Type B pancreatic cell (in vitro differentiated cells): Measurements from ENCODE around the gene DSCAML1. TPM values are rescaled to one million over a fixed set of nuclear protein-coding genes. Genes with fewer than 3 reads are reported as not detected.

ENCODE experiments used
- DNase-seq: peaks from one replicate; pipeline ENCODE4 v3.0.0; 2021; ENCODE audit warnings: mixed read lengths; ENCODE audit not compliant: unreplicated experiment; ENCODE audit errors: extremely low spot score
- H3K27ac Mint-ChIP-seq: 2 replicates; pipeline ENCODE4 v1.8.0; 2021; ENCODE audit warnings: mild to moderate bottlenecking, mixed read lengths
- H3K27me3 Mint-ChIP-seq: 2 replicates; pipeline ENCODE4 v1.8.0; 2021; ENCODE audit warnings: mixed read lengths
- H3K36me3 Mint-ChIP-seq: 2 replicates; pipeline ENCODE4 v1.8.0; 2021; ENCODE audit warnings: mixed read lengths
- H3K4me1 Mint-ChIP-seq: one replicate; pipeline ENCODE4 v1.8.0; 2021; ENCODE audit warnings: mixed read lengths; ENCODE audit not compliant: unreplicated experiment
- H3K4me3 Mint-ChIP-seq: 2 replicates; pipeline ENCODE4 v1.8.0; 2021; ENCODE audit warnings: mild to moderate bottlenecking, mixed read lengths
- H3K9me3 Mint-ChIP-seq: 2 replicates; pipeline ENCODE4 v1.8.0; 2021; ENCODE audit warnings: mixed read lengths
- CTCF ChIP-seq: fragments of 200-600 bp; sonication (generic); conservative IDR thresholded peaks from 2 replicates; pipeline ENCODE4 v1.5.0; 2021; ENCODE audit warnings: antibody characterized with exemption, mild to moderate bottlenecking
- total RNA-seq: library from RNA; stranded (reverse); gene quantifications from 2 replicates; pipeline ENCODE4 v1.2.1, GENCODE V29; 2021; ENCODE audit warnings: low replicate concordance

The DSCAML1 gene
- total RNA-seq, 1 donor from 2014 or later: 5.8 TPM

DNA sequence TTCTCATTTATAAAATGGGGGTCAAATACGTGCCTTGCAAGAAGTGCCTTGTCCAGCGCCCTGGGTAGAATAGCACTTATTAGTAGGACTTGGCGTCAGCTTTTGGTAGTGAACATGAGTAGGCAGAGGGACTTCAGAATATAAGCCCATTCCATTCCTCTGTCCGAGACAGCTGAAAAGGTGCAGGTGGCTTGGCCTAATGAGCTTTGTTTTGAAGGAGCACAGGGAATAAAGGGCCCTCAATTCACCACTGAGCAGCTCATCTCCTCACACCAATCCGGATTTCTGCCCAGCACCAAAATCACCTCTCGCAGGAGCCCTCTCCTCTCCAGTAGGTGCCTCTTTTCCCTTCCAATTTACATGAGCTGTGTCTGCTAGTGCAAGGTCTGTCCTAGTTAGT, 91.2 kb downstream of the DSCAML1 start:
- peaks cover 35% of the 10 kb centered on the region for H3K27me3 Mint-ChIP-seq
- H3K9me3 Mint-ChIP-seq: no peaks in the 10 kb centered on the region
- H3K27ac Mint-ChIP-seq: no peak overlapping the region
- TF ChIP-seq CTCF: no peak
- no peaks in the 10 kb centered on the region for H3K36me3 Mint-ChIP-seq
- peaks cover 25% of the 10 kb centered on the region for H3K4me1 Mint-ChIP-seq
- no peak overlapping the region for H3K4me3 Mint-ChIP-seq
- no peak for DNase-seq

DNA sequence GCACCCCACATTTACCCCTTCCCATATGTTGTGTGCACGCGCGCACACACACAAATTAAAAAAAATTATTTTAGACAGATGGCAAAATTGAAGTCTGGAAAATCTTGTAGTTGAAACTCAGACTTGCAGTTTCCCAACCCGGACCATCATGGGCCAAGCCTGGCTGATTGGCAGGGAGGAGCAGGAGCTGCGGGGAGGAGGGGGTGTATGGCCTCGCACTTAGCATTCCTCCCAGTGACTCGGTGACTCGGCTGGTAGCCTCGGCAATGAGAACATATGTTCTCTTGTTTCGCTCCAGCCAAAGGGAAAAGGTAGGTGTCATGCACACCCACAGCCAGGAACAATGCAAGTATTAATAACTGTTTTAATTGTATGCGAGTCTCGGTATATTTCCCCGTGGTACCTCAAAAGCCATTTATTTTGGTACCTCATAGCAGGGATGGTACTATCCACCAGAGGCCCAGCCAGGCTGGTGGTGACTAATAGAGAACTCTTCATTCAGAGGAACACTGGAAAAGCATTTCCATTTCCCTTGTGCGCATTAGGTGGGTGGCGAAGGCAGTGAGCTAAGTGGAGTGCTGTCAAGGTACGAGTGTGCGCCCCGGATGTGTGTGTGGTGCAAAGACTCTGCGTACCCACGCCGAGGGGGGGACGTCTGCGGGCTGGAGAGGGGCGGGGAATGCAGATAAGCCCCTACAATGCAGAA, 92.5 kb downstream of the DSCAML1 start:
- Mint-ChIP-seq H3K27ac (no peak overlapping the region), H3K27me3 (peaks cover 27% of the 10 kb centered on the region), H3K9me3 (no peaks in the 10 kb centered on the region), H3K4me1 (peaks cover 25% of the 10 kb centered on the region), H3K4me3 (no peak overlapping the region), H3K36me3 (no peaks in the 10 kb centered on the region)
- no peak for TF ChIP-seq CTCF
- no peak for DNase-seq

DNA sequence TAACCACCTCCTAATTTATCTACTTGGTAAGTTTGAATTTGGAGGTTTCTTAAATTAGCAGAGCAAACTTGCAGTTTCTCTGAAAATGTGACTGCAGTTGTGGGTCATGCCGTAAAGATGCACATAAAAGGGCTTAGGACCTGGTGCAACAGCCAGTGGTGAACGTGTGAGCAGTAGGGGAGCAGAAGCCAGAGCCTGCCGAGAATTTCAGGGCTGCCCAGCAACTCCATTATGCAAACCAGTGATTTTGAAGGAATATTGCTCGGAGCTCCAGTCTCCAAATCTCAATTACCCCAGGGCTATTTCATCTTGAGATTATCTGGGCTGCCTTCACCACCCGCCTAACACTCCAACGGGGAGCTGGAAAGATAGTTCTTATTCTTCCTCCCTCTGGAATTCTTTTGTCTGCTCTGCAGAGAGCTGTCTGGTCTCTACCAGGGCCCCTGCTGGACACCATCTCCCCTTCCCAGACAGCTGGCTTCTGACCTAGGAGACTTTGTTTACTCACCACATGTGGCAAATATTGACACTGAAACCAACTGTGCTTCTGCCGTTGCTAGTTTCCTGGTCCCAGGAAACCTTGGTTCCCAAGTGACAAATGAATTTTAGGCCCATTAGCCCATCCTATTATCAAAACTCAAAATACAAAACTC, 93.9 kb downstream of the DSCAML1 start:
- Mint-ChIP-seq H3K4me1 (peaks cover 25% of the 10 kb centered on the region), H3K4me3 (no peak overlapping the region), H3K27ac (no peak overlapping the region), H3K9me3 (no peaks in the 10 kb centered on the region), H3K27me3 (peaks cover 26% of the 10 kb centered on the region), H3K36me3 (no peaks in the 10 kb centered on the region)
- no peak for TF ChIP-seq CTCF
- no peak for DNase-seq

- H3K27me3 Mint-ChIP-seq: peaks cover 20% of the 10 kb centered on the region
- DNase-seq: no peak
- H3K27ac Mint-ChIP-seq: peak overlapping the region; percentile 40
- peaks cover 25% of the 10 kb centered on the region for H3K4me1 Mint-ChIP-seq
- TF ChIP-seq CTCF: no peak
- H3K36me3 Mint-ChIP-seq: no peaks in the 10 kb centered on the region
- no peak overlapping the region for H3K4me3 Mint-ChIP-seq
- H3K9me3 Mint-ChIP-seq: no peaks in the 10 kb centered on the region
Observed at GRCh38 chr11:117701781-117702180, 95.2 kb downstream of the DSCAML1 start.

- Mint-ChIP-seq H3K36me3 (no peaks in the 10 kb centered on the region), H3K27ac (no peak overlapping the region), H3K27me3 (peaks cover 18% of the 10 kb centered on the region), H3K9me3 (no peaks in the 10 kb centered on the region), H3K4me1 (peaks cover 25% of the 10 kb centered on the region), H3K4me3 (no peak overlapping the region)
- no peak for DNase-seq
- no peak for TF ChIP-seq CTCF
Observed at GRCh38 chr11:117700551-117700950, 96.5 kb downstream of the DSCAML1 start.
